ENCODE results near the gene CCR7. TPM values are rescaled to one million over a fixed set of nuclear protein-coding genes. Genes with fewer than 3 reads are reported as not detected.
A peak's percentile ranks its signal among the peaks of the same experiment; 100 is the strongest.

CCR7 gene
- total and polyA plus RNA-seq, 4 donors: 1.8 to 5.9 (median 3.0) TPM

- TF ChIP-seq CTCF (IDR thresholded peaks at IDR 0.05; ENCODE audit: control extremely low read depth, extremely low read depth): no peak
- peak overlapping the region; percentile 76 to 79 for H3K27ac ChIP-seq (ENCODE audit: low read depth in 1 of 2, low read length in 1 of 2)
- peak; percentile 88 to 93 (median 92) for DNase-seq
- ATAC-seq (ENCODE audit: insufficient read depth, low FRiP score): peak; percentile 63
- H3K4me3 ChIP-seq: no peak overlapping the region
- peak overlapping the region; percentile 19 to 46 for H3K9ac ChIP-seq (ENCODE audit: insufficient read depth in 1 of 2, low read length in 2 of 2)
- H3K27me3 ChIP-seq (ENCODE audit: control insufficient read depth in 3 of 3, insufficient read depth in 3 of 3, low read length in 2 of 3): no peaks in the 10 kb centered on the region
- WGBS, 2 donors: 48 to 57% methylated on average over 14 of the region's 14 CpGs
- H3K36me3 ChIP-seq (ENCODE audit: control insufficient read depth in 4 of 4, insufficient read depth in 4 of 4, low read length in 4 of 4): no peaks in the 10 kb centered on the region
- peaks cover 6 to 43% (median 22%) of the 10 kb centered on the region in 5 donors for H3K4me1 ChIP-seq (ENCODE audit: control insufficient read depth in 5 of 5, insufficient read depth in 5 of 5, low read length in 5 of 5)
- no peaks in the 10 kb centered on the region for H3K9me3 ChIP-seq (ENCODE audit: control insufficient read depth in 4 of 4, insufficient read depth in 3 of 4, low read length in 3 of 4)
Observed at GRCh38 chr17:40542558-40543411, 22.5 kb downstream of the CCR7 start.

- DNase-seq: peak; percentile 67 to 84 (median 74)
- Histone ChIP-seq H3K4me3 (no peak overlapping the region), H3K27me3 (ENCODE audit: control insufficient read depth in 3 of 3, insufficient read depth in 3 of 3, low read length in 2 of 3) (no peaks in the 10 kb centered on the region), H3K4me1 (ENCODE audit: control insufficient read depth in 5 of 5, insufficient read depth in 5 of 5, low read length in 5 of 5) (peaks cover 6 to 36% (median 22%) of the 10 kb centered on the region in 5 donors), H3K36me3 (ENCODE audit: control insufficient read depth in 4 of 4, insufficient read depth in 4 of 4, low read length in 4 of 4) (no peaks in the 10 kb centered on the region), H3K27ac (ENCODE audit: low read depth in 1 of 2, low read length in 1 of 2) (peak overlapping the region; percentile 76 to 79), H3K9ac (ENCODE audit: insufficient read depth in 1 of 2, low read length in 2 of 2) (peak overlapping the region in 1 of 2 donors; percentile 46), H3K9me3 (ENCODE audit: control insufficient read depth in 4 of 4, insufficient read depth in 3 of 4, low read length in 3 of 4) (no peaks in the 10 kb centered on the region)
- no peak for TF ChIP-seq CTCF (IDR thresholded peaks at IDR 0.05; ENCODE audit: control extremely low read depth, extremely low read depth)
- peak; percentile 31 for ATAC-seq (ENCODE audit: insufficient read depth, low FRiP score)
- 57 to 82% methylated on average over 18 of the region's 18 CpGs for WGBS, 2 donors
Observed at GRCh38 chr17:40541873-40542557, 23.3 kb downstream of the CCR7 start.

- H3K27ac ChIP-seq (ENCODE audit: low read depth in 1 of 2, low read length in 1 of 2): peak overlapping the region; percentile 76 to 79
- H3K36me3 ChIP-seq (ENCODE audit: control insufficient read depth in 4 of 4, insufficient read depth in 4 of 4, low read length in 4 of 4): no peaks in the 10 kb centered on the region
- no peaks in the 10 kb centered on the region for H3K9me3 ChIP-seq (ENCODE audit: control insufficient read depth in 4 of 4, insufficient read depth in 3 of 4, low read length in 3 of 4)
- TF ChIP-seq CTCF (IDR thresholded peaks at IDR 0.05; ENCODE audit: control extremely low read depth, extremely low read depth): no peak
- H3K4me1 ChIP-seq (ENCODE audit: control insufficient read depth in 5 of 5, insufficient read depth in 5 of 5, low read length in 5 of 5): peaks cover 9 to 38% (median 29%) of the 10 kb centered on the region in 5 donors
- H3K9ac ChIP-seq (ENCODE audit: insufficient read depth in 1 of 2, low read length in 2 of 2): no peak overlapping the region
- DNase-seq (no peak), ATAC-seq (ENCODE audit: insufficient read depth, low FRiP score) (no peak)
- H3K4me3 ChIP-seq: no peak overlapping the region
- no peaks in the 10 kb centered on the region for H3K27me3 ChIP-seq (ENCODE audit: control insufficient read depth in 3 of 3, insufficient read depth in 3 of 3, low read length in 2 of 3)
- 78 to 80% methylated on average over 20 of the region's 20 CpGs for WGBS, 2 donors
Observed at GRCh38 chr17:40541060-40541872, 24.0 kb downstream of the CCR7 start.
